Effector memory CD4-positive, alpha-beta T cell (primary cell): Measurements from ENCODE around the gene CIDEA.
"Not testable (repeated sequence)": the region's sequence is repeated elsewhere in the genome, so short reads cannot be mapped to it uniquely, and the experiment has no call there.

ENCODE experiments used
- DNase-seq, 3 donors: peaks; one replicate each; pipeline ENCODE4 v3.0.0-alpha.2; 2020
- H3K27ac ChIP-seq: 2 replicates; pipeline ENCODE4 v1.7.0; 2013; ENCODE audit warnings: mild to moderate bottlenecking, low read length, moderate library complexity; ENCODE audit not compliant: insufficient read depth, poor library complexity, severe bottlenecking
- H3K27me3 ChIP-seq: replicated peaks from 2 replicates; pipeline ENCODE4 v1.7.0; 2013; ENCODE audit warnings: mild to moderate bottlenecking, low read length; ENCODE audit not compliant: insufficient read depth, control insufficient read depth, poor library complexity, severe bottlenecking
- H3K36me3 ChIP-seq: 2 replicates; pipeline ENCODE4 v1.7.0; 2013; ENCODE audit warnings: mild to moderate bottlenecking, low read length, moderate library complexity; ENCODE audit not compliant: control insufficient read depth, insufficient read depth
- H3K4me1 ChIP-seq: 2 replicates; pipeline ENCODE4 v1.7.0; 2013; ENCODE audit warnings: low read length, mild to moderate bottlenecking; ENCODE audit not compliant: control insufficient read depth, insufficient read depth, poor library complexity, severe bottlenecking
- H3K4me3 ChIP-seq: 2 replicates; pipeline ENCODE4 v1.7.0; 2013; ENCODE audit warnings: low read length, low read depth, mild to moderate bottlenecking; ENCODE audit not compliant: insufficient read depth, poor library complexity, severe bottlenecking
- H3K9me3 ChIP-seq: 2 replicates; pipeline ENCODE4 v1.7.0; 2013; ENCODE audit warnings: mild to moderate bottlenecking, low read length, moderate library complexity; ENCODE audit not compliant: control insufficient read depth
- total RNA-seq, 3 donors: gene quantifications; one replicate each; lab custom pipeline; 2026; lab: John Stamatoyannopoulos, UW

CIDEA gene
- total RNA-seq = 0 reads per million in 3 donors

- H3K4me1 ChIP-seq = no peaks in the 10 kb centered on the region
- no peak for DNase-seq
- H3K27me3 ChIP-seq = peaks cover 3% of the 10 kb centered on the region
- no peak within 1 kb of the TSS for H3K27ac ChIP-seq
- H3K4me3 ChIP-seq = no peak within 1 kb of the TSS
- H3K36me3 ChIP-seq = no peaks in the 10 kb centered on the region
- no peaks in the 10 kb centered on the region for H3K9me3 ChIP-seq
Measured at GRCh38 chr18:12254136-12254819, at the start of gene CIDEA. Gene CIDEA, plus strand, starts transcription at chr18:12254361. Its CDS starts 23 bp downstream, at chr18:12254384.

GRCh38 chr18:12208296-12209153 lies 45.6 kb upstream of the CIDEA start:
- not testable (repeated sequence) for DNase-seq, H3K4me3 ChIP-seq, H3K27me3 ChIP-seq, H3K36me3 ChIP-seq, H3K4me1 ChIP-seq, H3K27ac ChIP-seq, H3K9me3 ChIP-seq

- not testable (repeated sequence) for H3K4me1 ChIP-seq, H3K9me3 ChIP-seq, H3K4me3 ChIP-seq, DNase-seq, H3K27ac ChIP-seq, H3K27me3 ChIP-seq, H3K36me3 ChIP-seq
Measured at GRCh38 chr18:12212308-12212707, 41.9 kb upstream of the CIDEA start.

GRCh38 chr18:12214296-12215005 lies 39.7 kb upstream of the CIDEA start:
- H3K4me3 ChIP-seq, H3K36me3 ChIP-seq, H3K27me3 ChIP-seq, H3K4me1 ChIP-seq, DNase-seq, H3K9me3 ChIP-seq, H3K27ac ChIP-seq: not testable (repeated sequence)

GRCh38 chr18:12216471-12216870 lies 37.7 kb upstream of the CIDEA start:
- H3K4me3 ChIP-seq, H3K36me3 ChIP-seq, H3K27ac ChIP-seq, H3K9me3 ChIP-seq, DNase-seq, H3K4me1 ChIP-seq, H3K27me3 ChIP-seq: not testable (repeated sequence)

GRCh38 chr18:12218603-12219002 lies 35.6 kb upstream of the CIDEA start:
- H3K27me3 ChIP-seq, H3K27ac ChIP-seq, H3K36me3 ChIP-seq, H3K4me3 ChIP-seq, H3K9me3 ChIP-seq, DNase-seq, H3K4me1 ChIP-seq: not testable (repeated sequence)

- H3K4me1 ChIP-seq, H3K4me3 ChIP-seq, H3K27me3 ChIP-seq, H3K36me3 ChIP-seq, DNase-seq, H3K27ac ChIP-seq, H3K9me3 ChIP-seq: not testable (repeated sequence)
Measured at GRCh38 chr18:12222041-12222440, 32.1 kb upstream of the CIDEA start.

GRCh38 chr18:12223326-12223725 lies 30.8 kb upstream of the CIDEA start:
- H3K27ac ChIP-seq, H3K27me3 ChIP-seq: not testable (repeated sequence)

GRCh38 chr18:12226807-12227206 lies 27.4 kb upstream of the CIDEA start:
- not testable (repeated sequence) for H3K27ac ChIP-seq, H3K4me1 ChIP-seq, H3K4me3 ChIP-seq, DNase-seq, H3K27me3 ChIP-seq, H3K36me3 ChIP-seq, H3K9me3 ChIP-seq

More at GRCh38 chr18:12223326-12223725, 30.8 kb upstream of the CIDEA start:
- H3K4me1 ChIP-seq, H3K9me3 ChIP-seq, H3K4me3 ChIP-seq, DNase-seq, H3K36me3 ChIP-seq: not testable (repeated sequence)
